ENCODE measurements around the gene EGLN1.
A peak's percentile ranks its signal among the peaks of the same experiment; 100 is the strongest.
"Not testable (repeated sequence)": the region's sequence is repeated elsewhere in the genome, so short reads cannot be mapped to it uniquely, and the experiment has no call there.

The EGLN1 gene

GRCh38 chr1:231376101-231376500 is 46.0 kb downstream of the EGLN1 start:
- Mint-ChIP-seq H3K27ac (no peak overlapping the region), H3K27me3 (no peaks in the 10 kb centered on the region), H3K36me3 (ENCODE audit: low read depth) (peaks cover 7% of the 10 kb centered on the region), H3K4me1 (ENCODE audit: low read depth) (peaks cover 42% of the 10 kb centered on the region), H3K9me3 (no peaks in the 10 kb centered on the region), H3K4me3 (no peak overlapping the region)
- DNase-seq = no peak

DNA sequence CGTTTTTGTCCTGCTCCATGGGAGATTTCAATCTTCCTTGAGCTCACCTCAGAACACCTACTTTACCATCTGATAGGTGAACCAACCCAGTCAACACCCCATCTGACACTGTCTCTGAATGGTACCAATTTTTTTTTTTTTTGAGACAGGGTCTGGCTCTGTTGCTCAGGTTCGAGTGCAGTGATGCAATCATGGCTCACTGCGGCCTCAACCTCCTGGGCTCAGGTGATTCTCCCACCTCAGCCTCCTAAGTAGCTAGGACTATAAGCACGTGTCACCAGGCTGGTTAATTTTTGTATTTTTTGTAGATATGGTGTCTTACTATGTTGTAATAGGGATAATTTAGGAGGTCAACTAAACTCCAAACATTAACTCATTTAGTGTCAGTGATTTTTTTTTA is 47.7 kb downstream of the EGLN1 start:
- Mint-ChIP-seq H3K9me3 (no peaks in the 10 kb centered on the region), H3K4me1 (ENCODE audit: low read depth) (peaks cover 34% of the 10 kb centered on the region), H3K36me3 (ENCODE audit: low read depth) (peaks cover 11% of the 10 kb centered on the region), H3K27me3 (no peaks in the 10 kb centered on the region), H3K27ac (no peak overlapping the region), H3K4me3 (no peak overlapping the region)
- no peak for DNase-seq

GRCh38 chr1:231372501-231372900 is 49.6 kb downstream of the EGLN1 start:
- H3K9me3 Mint-ChIP-seq = no peaks in the 10 kb centered on the region
- H3K27ac Mint-ChIP-seq = no peak overlapping the region
- no peak overlapping the region for H3K4me3 Mint-ChIP-seq
- no peak for DNase-seq
- H3K36me3 Mint-ChIP-seq (ENCODE audit: low read depth) = peaks cover 21% of the 10 kb centered on the region
- H3K27me3 Mint-ChIP-seq = no peaks in the 10 kb centered on the region
- peaks cover 19% of the 10 kb centered on the region for H3K4me1 Mint-ChIP-seq (ENCODE audit: low read depth)

DNA sequence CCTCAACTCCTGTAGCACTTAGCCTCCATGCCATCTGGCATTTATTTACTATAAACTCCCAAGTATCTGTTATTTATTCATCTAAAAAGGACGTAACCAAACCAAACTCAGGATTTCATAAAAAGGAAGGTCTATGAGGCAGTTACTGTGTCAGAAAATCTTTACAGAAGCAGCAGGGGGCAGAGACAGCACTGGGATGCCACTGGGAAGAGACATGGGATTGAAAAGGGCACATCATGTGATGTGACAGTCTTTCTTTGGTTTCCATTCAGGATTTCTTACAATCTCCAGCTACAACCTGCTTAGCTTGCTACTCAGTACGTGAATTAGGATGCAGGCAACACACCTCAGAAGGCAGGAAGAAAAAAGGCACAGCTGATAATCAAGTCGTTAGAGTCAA is 52.8 kb downstream of the EGLN1 start:
- H3K4me1 Mint-ChIP-seq (ENCODE audit: low read depth) = peaks cover 2% of the 10 kb centered on the region
- no peaks in the 10 kb centered on the region for H3K9me3 Mint-ChIP-seq
- no peaks in the 10 kb centered on the region for H3K27me3 Mint-ChIP-seq
- H3K4me3 Mint-ChIP-seq = no peak overlapping the region
- H3K36me3 Mint-ChIP-seq (ENCODE audit: low read depth) = peaks cover 43% of the 10 kb centered on the region
- DNase-seq = no peak
- peak overlapping the region; percentile 10 for H3K27ac Mint-ChIP-seq

DNA sequence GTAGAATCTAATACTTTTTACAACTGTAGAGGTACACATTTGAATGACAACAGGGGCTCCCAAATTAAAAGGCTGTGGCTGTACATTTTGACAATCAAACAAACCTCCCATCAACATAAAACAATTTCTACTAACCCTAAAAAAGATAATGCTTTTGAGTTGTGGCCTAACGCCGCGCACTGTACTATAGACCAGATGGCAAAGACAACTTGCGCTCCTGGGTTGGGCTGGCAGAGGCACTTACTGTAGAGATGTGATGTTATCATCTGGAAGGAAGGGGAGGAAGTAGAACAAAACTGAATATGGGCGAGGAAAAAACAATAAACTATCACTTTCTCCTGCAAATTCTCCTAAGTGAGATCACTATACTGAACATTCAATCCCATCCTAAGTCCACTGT is 57.9 kb downstream of the EGLN1 start:
- Mint-ChIP-seq H3K27me3 (no peaks in the 10 kb centered on the region), H3K4me3 (no peak overlapping the region), H3K27ac (peak overlapping the region; percentile 51), H3K9me3 (no peaks in the 10 kb centered on the region), H3K36me3 (ENCODE audit: low read depth) (peaks cover 52% of the 10 kb centered on the region), H3K4me1 (ENCODE audit: low read depth) (peaks cover 2% of the 10 kb centered on the region)
- no peak for DNase-seq

- Mint-ChIP-seq H3K27ac (peak overlapping the region; percentile 65), H3K4me1 (ENCODE audit: low read depth) (peaks cover 2% of the 10 kb centered on the region), H3K9me3 (no peaks in the 10 kb centered on the region), H3K36me3 (ENCODE audit: low read depth) (peaks cover 49% of the 10 kb centered on the region), H3K4me3 (no peak overlapping the region), H3K27me3 (no peaks in the 10 kb centered on the region)
- DNase-seq = no peak
These were observed 58.5 kb downstream of the EGLN1 start for GRCh38 chr1:231363624-231364023.

GRCh38 chr1:231362325-231362724 is 59.8 kb downstream of the EGLN1 start:
- H3K27ac Mint-ChIP-seq = no peak overlapping the region
- no peaks in the 10 kb centered on the region for H3K27me3 Mint-ChIP-seq
- H3K4me1 Mint-ChIP-seq (ENCODE audit: low read depth) = peaks cover 9% of the 10 kb centered on the region
- H3K9me3 Mint-ChIP-seq = no peaks in the 10 kb centered on the region
- H3K36me3 Mint-ChIP-seq (ENCODE audit: low read depth) = peaks cover 41% of the 10 kb centered on the region
- H3K4me3 Mint-ChIP-seq = no peak overlapping the region
- DNase-seq = no peak

GRCh38 chr1:231359113-231359512 is 63.0 kb downstream of the EGLN1 start:
- peaks cover 23% of the 10 kb centered on the region for H3K36me3 Mint-ChIP-seq (ENCODE audit: low read depth)
- peaks cover 7% of the 10 kb centered on the region for H3K4me1 Mint-ChIP-seq (ENCODE audit: low read depth)
- H3K27me3 Mint-ChIP-seq = no peaks in the 10 kb centered on the region
- no peak overlapping the region for H3K4me3 Mint-ChIP-seq
- no peak for DNase-seq
- H3K27ac Mint-ChIP-seq = peak overlapping the region; percentile 2
- H3K9me3 Mint-ChIP-seq = no peaks in the 10 kb centered on the region

DNA sequence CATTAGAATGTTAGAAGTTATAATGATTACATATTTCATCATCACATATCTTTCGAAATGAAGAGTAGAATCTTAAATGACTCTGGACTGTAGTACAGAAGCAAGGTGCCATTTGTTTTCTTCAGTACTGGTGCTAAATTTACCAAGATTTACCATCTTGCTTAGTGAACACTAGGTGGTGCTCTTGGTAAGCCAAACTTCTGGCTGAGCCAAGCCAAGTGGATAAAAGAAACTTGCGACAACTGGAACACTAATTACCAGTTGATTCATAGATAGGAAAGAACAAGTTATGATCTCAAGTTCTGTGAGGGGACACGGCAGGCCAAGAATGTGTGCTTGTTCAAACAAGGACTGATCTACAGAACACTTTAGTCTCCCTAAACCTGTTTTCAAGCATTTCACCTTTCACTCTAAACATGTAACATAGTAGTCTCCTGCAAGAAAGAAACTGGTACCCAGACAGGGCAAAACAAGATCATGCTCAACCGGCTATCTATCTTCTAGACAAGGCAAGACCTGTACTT is 64.2 kb downstream of the EGLN1 start:
- no peak for DNase-seq
- Mint-ChIP-seq H3K4me3 (no peak overlapping the region), H3K36me3 (ENCODE audit: low read depth) (peaks cover 24% of the 10 kb centered on the region), H3K9me3 (no peaks in the 10 kb centered on the region), H3K27me3 (no peaks in the 10 kb centered on the region), H3K4me1 (ENCODE audit: low read depth) (peaks cover 7% of the 10 kb centered on the region), H3K27ac (peak overlapping the region; percentile 57)

DNA sequence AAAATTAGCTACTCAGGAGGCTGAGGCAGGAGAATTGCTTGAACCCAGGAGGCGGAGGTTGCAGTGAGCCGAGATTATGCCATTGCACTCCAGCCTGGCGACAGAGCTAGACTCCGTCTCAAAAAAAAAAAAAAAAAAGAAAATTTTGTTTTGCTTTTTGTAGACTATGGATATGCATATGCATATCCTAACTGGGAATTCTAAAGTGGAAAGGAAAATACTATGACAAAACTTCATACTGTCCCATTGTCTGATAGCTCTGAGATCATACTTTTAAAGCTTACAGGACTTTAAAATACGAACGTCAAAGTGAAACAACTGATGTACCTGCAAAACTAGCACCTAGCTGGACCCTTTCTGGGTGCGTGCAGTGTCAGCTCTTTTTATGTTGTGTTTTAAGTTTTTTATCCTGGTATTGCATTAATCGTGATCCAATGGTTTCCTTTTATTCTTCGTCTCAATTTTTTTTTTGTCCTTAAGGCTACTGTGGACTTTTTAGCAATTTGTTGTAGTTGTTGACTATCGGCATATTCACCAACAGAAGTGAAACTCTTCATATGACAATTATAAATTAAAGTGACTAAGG is 64.8 kb downstream of the EGLN1 start:
- H3K27me3 Mint-ChIP-seq = no peaks in the 10 kb centered on the region
- H3K4me3 Mint-ChIP-seq = no peak overlapping the region
- no peaks in the 10 kb centered on the region for H3K9me3 Mint-ChIP-seq
- H3K4me1 Mint-ChIP-seq (ENCODE audit: low read depth) = peaks cover 7% of the 10 kb centered on the region
- no peak overlapping the region for H3K27ac Mint-ChIP-seq
- H3K36me3 Mint-ChIP-seq (ENCODE audit: low read depth) = peaks cover 28% of the 10 kb centered on the region
- DNase-seq = no peak

DNA sequence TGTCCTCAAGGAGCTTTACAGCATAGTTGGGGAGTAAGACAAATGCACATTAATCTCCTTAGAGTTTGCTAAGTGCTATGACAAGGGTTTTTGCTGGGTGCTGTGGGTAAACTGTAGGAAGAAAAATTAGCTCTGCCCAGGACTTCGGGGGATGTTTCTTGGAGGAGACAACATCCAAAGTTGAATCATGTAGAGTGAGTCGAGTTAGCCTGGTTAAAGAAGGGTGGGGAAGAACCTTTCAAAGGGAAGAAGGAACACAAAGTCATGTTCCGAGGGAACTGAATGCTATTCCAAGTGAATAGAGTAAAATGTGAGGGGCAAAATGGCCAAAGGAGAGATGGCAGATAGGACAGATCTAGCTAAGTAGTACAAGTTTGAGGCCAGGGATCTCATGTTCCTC is 66.9 kb downstream of the EGLN1 start:
- H3K9me3 Mint-ChIP-seq = no peaks in the 10 kb centered on the region
- no peak overlapping the region for H3K4me3 Mint-ChIP-seq
- H3K27me3 Mint-ChIP-seq = no peaks in the 10 kb centered on the region
- peaks cover 36% of the 10 kb centered on the region for H3K36me3 Mint-ChIP-seq (ENCODE audit: low read depth)
- peaks cover 7% of the 10 kb centered on the region for H3K4me1 Mint-ChIP-seq (ENCODE audit: low read depth)
- DNase-seq = no peak
- H3K27ac Mint-ChIP-seq = peak overlapping the region; percentile 31

- H3K27me3 Mint-ChIP-seq = no peaks in the 10 kb centered on the region
- H3K36me3 Mint-ChIP-seq (ENCODE audit: low read depth) = peaks cover 43% of the 10 kb centered on the region
- H3K27ac Mint-ChIP-seq = peak overlapping the region; percentile 4
- no peaks in the 10 kb centered on the region for H3K9me3 Mint-ChIP-seq
- peaks cover 7% of the 10 kb centered on the region for H3K4me1 Mint-ChIP-seq (ENCODE audit: low read depth)
- H3K4me3 Mint-ChIP-seq = no peak overlapping the region
- DNase-seq = no peak
These were observed 67.6 kb downstream of the EGLN1 start for GRCh38 chr1:231354330-231355020.

- Mint-ChIP-seq H3K9me3 (no peaks in the 10 kb centered on the region), H3K27me3 (no peaks in the 10 kb centered on the region), H3K36me3 (ENCODE audit: low read depth) (peaks cover 57% of the 10 kb centered on the region), H3K4me1 (ENCODE audit: low read depth) (peaks cover 6% of the 10 kb centered on the region), H3K4me3 (no peak overlapping the region), H3K27ac (no peak overlapping the region)
- no peak for DNase-seq
These were observed 69.0 kb downstream of the EGLN1 start for GRCh38 chr1:231353086-231353485.

- Mint-ChIP-seq H3K4me3 (no peak overlapping the region), H3K9me3 (no peaks in the 10 kb centered on the region), H3K27ac (no peak overlapping the region), H3K4me1 (ENCODE audit: low read depth) (no peaks in the 10 kb centered on the region), H3K36me3 (ENCODE audit: low read depth) (peaks cover 70% of the 10 kb centered on the region), H3K27me3 (no peaks in the 10 kb centered on the region)
- no peak for DNase-seq
These were observed 70.3 kb downstream of the EGLN1 start for GRCh38 chr1:231351816-231352215.

DNA sequence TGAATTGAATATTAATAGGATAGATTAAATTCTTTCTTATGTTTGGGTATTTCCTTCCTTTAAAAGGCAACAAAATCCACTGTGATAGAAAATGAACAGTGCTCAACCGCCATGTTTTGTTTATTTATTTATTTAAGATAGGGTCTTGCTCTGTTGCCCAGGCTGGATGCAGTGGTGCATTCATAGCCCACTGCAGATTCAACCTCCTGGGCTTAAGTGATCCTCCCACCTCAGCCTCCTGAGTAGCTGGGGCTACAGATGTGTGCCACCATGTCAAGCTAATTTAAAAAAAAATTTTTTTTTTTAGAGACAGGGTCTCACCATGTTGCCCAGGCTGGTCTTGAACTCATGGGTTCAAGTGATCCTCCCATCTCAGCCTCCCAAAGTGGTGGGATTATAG is 73.2 kb downstream of the EGLN1 start:
- H3K27me3 Mint-ChIP-seq; H3K9me3 Mint-ChIP-seq; H3K4me1 Mint-ChIP-seq (ENCODE audit: low read depth); H3K27ac Mint-ChIP-seq; H3K4me3 Mint-ChIP-seq; DNase-seq: not testable (repeated sequence)
- peaks cover 85% of the 10 kb centered on the region for H3K36me3 Mint-ChIP-seq (ENCODE audit: low read depth)

Data from activated T-cell treated with anti-CD3 and anti-CD28 coated beads, Interleukin-2, amount 50 U/mL, for 24 hours (primary cell).